ENCODE data around the gene TGFA. TPM values are rescaled to one million over a fixed set of nuclear protein-coding genes. Genes with fewer than 3 reads are reported as not detected.

TGFA gene
- polyA plus RNA-seq, 2 of the 4 experiments (the other 2 are of a cell fraction) = 3.5 to 5.3 TPM

GRCh38 chr2:70551167-70551566, 2.5 kb downstream of the TGFA start (continued):
- no peak for TF ChIP-seq EHF (CRISPR knock-in tag; IDR thresholded peaks at IDR 0.05)

- H3K4me2 ChIP-seq = no peak overlapping the region
- POLR2A ChIA-PET = no interaction called here
- FAIRE-seq = no peak
- H3K9me3 ChIP-seq = no peaks in the 10 kb centered on the region
- ATAC-seq = no peak
- TF ChIP-seq BHLHE40 (IDR thresholded peaks at IDR 0.05; ENCODE audit: low read depth, low read length) = no peak
- no peak for TF ChIP-seq ELK1 (IDR thresholded peaks at IDR 0.05; ENCODE audit: low read depth, low read length)
- TF ChIP-seq GATA3 (IDR thresholded peaks at IDR 0.05; ENCODE audit: borderline replicate concordance) = no peak
- TF ChIP-seq PBX3 (IDR thresholded peaks at IDR 0.05) = no peak
- TF ChIP-seq HES2 (IDR thresholded peaks at IDR 0.05) = no peak
- TF ChIP-seq MAZ (IDR thresholded peaks at IDR 0.05; ENCODE audit: borderline replicate concordance, low read depth, low read length) = no peak
- no peak for TF ChIP-seq TP53 (CRISPR knock-in tag; IDR thresholded peaks at IDR 0.05)
- no peak for TF ChIP-seq CEBPB (IDR thresholded peaks at IDR 0.05)
- no peak for TF ChIP-seq HDAC2 (IDR thresholded peaks at IDR 0.05)
- no peak for TF ChIP-seq ZC3H11A (IDR thresholded peaks at IDR 0.05)
- CTCF ChIA-PET = no interaction called here
- no peak for DNase-seq (ENCODE audit: low read depth in 1 of 2, low spot score in 1 of 2)
- WGBS (ENCODE audit: missing lambda C conversion rate) = 84% methylated on average over 7 of the region's 7 CpGs
- H3K27ac ChIP-seq = no peak overlapping the region
- no peak overlapping the region for H3K4me3 ChIP-seq
- peaks cover 12% of the 10 kb centered on the region; the same call in 2 of the 3 replicates for H3K4me1 ChIP-seq
Observed at GRCh38 chr2:70549962-70550361, 3.7 kb downstream of the TGFA start.

DNA sequence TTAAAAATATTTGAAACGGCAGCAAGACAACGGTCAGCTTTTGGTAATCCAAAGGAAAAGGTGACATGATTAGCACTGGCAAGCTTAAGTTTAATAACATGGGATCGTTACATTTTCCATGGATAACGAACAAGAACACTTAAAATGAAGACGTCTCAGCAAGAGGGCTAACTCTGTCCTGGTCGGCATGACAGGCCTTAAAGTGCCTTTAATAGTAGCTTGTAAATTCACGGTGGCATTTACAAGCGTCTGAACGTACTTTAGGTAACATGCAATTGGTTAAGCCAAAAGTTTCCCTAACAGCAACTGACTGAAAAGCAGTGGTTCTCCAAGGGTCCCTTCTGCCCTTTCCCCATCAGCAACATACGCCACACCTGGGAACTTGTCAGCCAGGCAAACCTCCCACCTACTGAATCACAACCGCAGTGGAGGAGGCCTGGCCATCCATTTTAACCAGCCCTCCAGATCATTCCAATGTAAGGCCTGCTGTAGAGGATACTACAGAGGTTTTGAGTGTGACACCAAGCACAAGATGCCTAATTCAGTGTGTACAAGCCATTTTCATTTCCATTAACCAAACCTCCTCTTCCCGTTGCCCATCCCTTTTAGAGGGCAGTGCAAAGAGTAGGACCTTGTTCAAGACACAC, 4.4 kb downstream of the TGFA start:
- peaks cover 6% of the 10 kb centered on the region; the same call in 1 of the 3 replicates for H3K4me1 ChIP-seq
- TF ChIP-seq E2F6 (IDR thresholded peaks at IDR 0.05; ENCODE audit: borderline replicate concordance, low read depth) = no peak
- no peak for TF ChIP-seq KDM5A (IDR thresholded peaks at IDR 0.05)
- 89% methylated on average over 12 of the region's 12 CpGs for WGBS (ENCODE audit: missing lambda C conversion rate)
- ATAC-seq = no peak
- H3K9me3 ChIP-seq = no peaks in the 10 kb centered on the region
- no peak for DNase-seq (ENCODE audit: low read depth in 1 of 2, low spot score in 1 of 2)
- ChIA-PET CTCF (interaction anchor here (1.0 to 1.5 kb wide), 4 partner anchors 9 to 185 kb away, joined by 3 to 4 read pairs (median 3); no protein-coding TSS in a partner anchor), POLR2A (no interaction called here)
- no peak overlapping the region for H3K27ac ChIP-seq
- H3K4me2 ChIP-seq = no peak overlapping the region
- FAIRE-seq = no peak
- no peak overlapping the region for H3K4me3 ChIP-seq

GRCh38 chr2:70548233-70548632, 5.4 kb downstream of the TGFA start:
- 76% methylated on average over 6 of the region's 6 CpGs for WGBS (ENCODE audit: missing lambda C conversion rate)
- no peak for FAIRE-seq
- no peaks in the 10 kb centered on the region for H3K9me3 ChIP-seq
- no peak for ATAC-seq
- no peak for DNase-seq (ENCODE audit: low read depth in 1 of 2, low spot score in 1 of 2)
- H3K4me1 ChIP-seq = peaks cover 6% of the 10 kb centered on the region; the same call in 1 of the 3 replicates
- TF ChIP-seq CHD4 (IDR thresholded peaks at IDR 0.05; ENCODE audit: borderline replicate concordance) (no peak), ZSCAN20 (CRISPR knock-in tag; IDR thresholded peaks at IDR 0.05) (no peak), KDM1A (IDR thresholded peaks at IDR 0.05; ENCODE audit: low read depth) (no peak), ZFP36 (IDR thresholded peaks at IDR 0.05; ENCODE audit: borderline replicate concordance, partially characterized antibody) (no peak), RARB (CRISPR knock-in tag; IDR thresholded peaks at IDR 0.05) (no peak), ZNF302 (CRISPR knock-in tag; IDR thresholded peaks at IDR 0.05) (no peak), ESRRA (IDR thresholded peaks at IDR 0.05; ENCODE audit: borderline replicate concordance, low read length) (no peak), BHLHE40 (IDR thresholded peaks at IDR 0.05; ENCODE audit: low read depth, low read length) (no peak), NPAS2 (CRISPR knock-in tag; IDR thresholded peaks at IDR 0.05; ENCODE audit: borderline replicate concordance) (no peak), TP53 (CRISPR knock-in tag; IDR thresholded peaks at IDR 0.05) (no peak)
- H3K27ac ChIP-seq = no peak overlapping the region
- no peak overlapping the region for H3K4me3 ChIP-seq
- H3K4me2 ChIP-seq = no peak overlapping the region
- CTCF ChIA-PET = interaction anchor here (0.8 to 1.5 kb wide), 4 partner anchors 10 to 220 kb away, joined by 3 to 4 read pairs (median 3); partner anchors contain the start of gene ADD2
- POLR2A ChIA-PET = no interaction called here
